ENCODE measurements around the gene ADGRF3.
"Not testable (repeated sequence)": the region's sequence is repeated elsewhere in the genome, so short reads cannot be mapped to it uniquely, and the experiment has no call there.

ADGRF3 gene

GRCh38 chr2:26316845-26317244 is 29.7 kb downstream of the ADGRF3 start:
- no peak for DNase-seq (ENCODE audit: low read depth, low spot score)
- Histone ChIP-seq H3K36me3 (ENCODE audit: insufficient read depth, insufficient read length, low read length) (no peaks in the 10 kb centered on the region), H3K9ac (ENCODE audit: insufficient read length, low read depth) (no peak overlapping the region), H3K4me1 (ENCODE audit: insufficient read depth, insufficient read length) (no peaks in the 10 kb centered on the region), H3K4me3 (ENCODE audit: insufficient read length, low read depth) (no peak overlapping the region), H3K27me3 (ENCODE audit: insufficient read depth, insufficient read length) (no peaks in the 10 kb centered on the region), H3K9me3 (ENCODE audit: insufficient read depth, low read length) (no peaks in the 10 kb centered on the region)
- no peak for TF ChIP-seq SUZ12 (IDR thresholded peaks at IDR 0.05; ENCODE audit: extremely low read depth, insufficient read depth, insufficient read length)
- TF ChIP-seq ZNF274 (IDR thresholded peaks at IDR 0.05; ENCODE audit: low read depth, low read length): no peak
- TF ChIP-seq YY1 (IDR thresholded peaks at IDR 0.05; ENCODE audit: insufficient read depth, insufficient read length): no peak

DNA sequence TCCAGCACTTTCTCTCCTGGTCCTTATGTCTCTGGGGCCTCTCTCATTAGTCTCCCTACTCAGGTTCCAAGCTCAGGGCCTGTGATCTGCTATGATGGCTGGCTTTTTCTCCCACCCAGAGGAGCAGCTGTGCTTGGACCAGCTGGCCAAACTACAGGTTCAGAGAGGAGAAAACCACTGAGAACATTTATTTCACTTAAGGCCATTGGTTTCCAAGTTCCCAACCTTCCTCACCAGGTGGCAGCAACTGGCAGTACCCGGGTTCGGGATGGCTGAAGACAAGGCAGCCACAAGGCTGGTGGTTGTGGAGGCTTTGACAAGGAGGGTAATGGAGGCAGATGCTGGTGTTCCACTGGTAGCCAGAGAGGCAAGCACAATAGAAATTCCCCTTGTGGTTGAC is 30.5 kb downstream of the ADGRF3 start:
- TF ChIP-seq YY1 (IDR thresholded peaks at IDR 0.05; ENCODE audit: insufficient read depth, insufficient read length) (no peak), ZNF274 (IDR thresholded peaks at IDR 0.05; ENCODE audit: low read depth, low read length) (no peak), SUZ12 (IDR thresholded peaks at IDR 0.05; ENCODE audit: extremely low read depth, insufficient read depth, insufficient read length) (no peak)
- Histone ChIP-seq H3K4me3 (ENCODE audit: insufficient read length, low read depth) (no peak overlapping the region), H3K27me3 (ENCODE audit: insufficient read depth, insufficient read length) (no peaks in the 10 kb centered on the region), H3K4me1 (ENCODE audit: insufficient read depth, insufficient read length) (no peaks in the 10 kb centered on the region), H3K36me3 (ENCODE audit: insufficient read depth, insufficient read length, low read length) (no peaks in the 10 kb centered on the region), H3K9me3 (ENCODE audit: insufficient read depth, low read length) (no peaks in the 10 kb centered on the region), H3K9ac (ENCODE audit: insufficient read length, low read depth) (no peak overlapping the region)
- DNase-seq (ENCODE audit: low read depth, low spot score): no peak

GRCh38 chr2:26314243-26314642 is 32.3 kb downstream of the ADGRF3 start:
- no peak for DNase-seq (ENCODE audit: low read depth, low spot score)
- no peak for TF ChIP-seq YY1 (IDR thresholded peaks at IDR 0.05; ENCODE audit: insufficient read depth, insufficient read length)
- no peak for TF ChIP-seq SUZ12 (IDR thresholded peaks at IDR 0.05; ENCODE audit: extremely low read depth, insufficient read depth, insufficient read length)
- TF ChIP-seq ZNF274 (IDR thresholded peaks at IDR 0.05; ENCODE audit: low read depth, low read length): no peak
- H3K36me3 ChIP-seq (ENCODE audit: insufficient read depth, insufficient read length, low read length): no peaks in the 10 kb centered on the region
- no peaks in the 10 kb centered on the region for H3K4me1 ChIP-seq (ENCODE audit: insufficient read depth, insufficient read length)
- no peak overlapping the region for H3K9ac ChIP-seq (ENCODE audit: insufficient read length, low read depth)
- no peaks in the 10 kb centered on the region for H3K27me3 ChIP-seq (ENCODE audit: insufficient read depth, insufficient read length)
- no peaks in the 10 kb centered on the region for H3K9me3 ChIP-seq (ENCODE audit: insufficient read depth, low read length)
- no peak overlapping the region for H3K4me3 ChIP-seq (ENCODE audit: insufficient read length, low read depth)

DNA sequence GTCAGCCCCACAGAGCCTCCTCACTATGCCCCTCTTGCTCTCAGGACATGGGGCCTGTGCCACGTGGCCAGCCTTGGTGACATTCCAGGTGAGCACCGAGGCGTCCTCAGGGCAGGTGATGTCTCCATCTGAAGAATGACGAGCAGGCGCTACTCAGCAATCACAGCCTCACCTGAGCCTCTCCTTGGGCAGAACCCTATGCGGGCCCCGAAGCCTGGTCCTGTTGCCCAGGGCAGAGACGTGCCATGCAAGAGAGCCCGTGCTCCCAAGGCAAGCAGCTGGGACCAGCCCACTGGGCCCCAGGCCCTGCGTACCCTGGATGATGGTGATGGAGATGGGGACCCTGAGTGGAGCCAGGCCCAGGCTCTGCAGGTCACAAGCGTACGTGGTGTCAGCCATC is 33.1 kb downstream of the ADGRF3 start:
- no peak for DNase-seq (ENCODE audit: low read depth, low spot score)
- Histone ChIP-seq H3K4me3 (ENCODE audit: insufficient read length, low read depth) (no peak overlapping the region), H3K4me1 (ENCODE audit: insufficient read depth, insufficient read length) (no peaks in the 10 kb centered on the region), H3K27me3 (ENCODE audit: insufficient read depth, insufficient read length) (no peaks in the 10 kb centered on the region), H3K9ac (ENCODE audit: insufficient read length, low read depth) (no peak overlapping the region), H3K9me3 (ENCODE audit: insufficient read depth, low read length) (no peaks in the 10 kb centered on the region), H3K36me3 (ENCODE audit: insufficient read depth, insufficient read length, low read length) (no peaks in the 10 kb centered on the region)
- TF ChIP-seq YY1 (IDR thresholded peaks at IDR 0.05; ENCODE audit: insufficient read depth, insufficient read length) (no peak), ZNF274 (IDR thresholded peaks at IDR 0.05; ENCODE audit: low read depth, low read length) (no peak), SUZ12 (IDR thresholded peaks at IDR 0.05; ENCODE audit: extremely low read depth, insufficient read depth, insufficient read length) (no peak)

GRCh38 chr2:26312471-26312870 is 34.1 kb downstream of the ADGRF3 start:
- Histone ChIP-seq H3K9me3 (ENCODE audit: insufficient read depth, low read length) (no peaks in the 10 kb centered on the region), H3K4me3 (ENCODE audit: insufficient read length, low read depth) (no peak overlapping the region), H3K9ac (ENCODE audit: insufficient read length, low read depth) (no peak overlapping the region), H3K27me3 (ENCODE audit: insufficient read depth, insufficient read length) (no peaks in the 10 kb centered on the region), H3K36me3 (ENCODE audit: insufficient read depth, insufficient read length, low read length) (no peaks in the 10 kb centered on the region), H3K4me1 (ENCODE audit: insufficient read depth, insufficient read length) (no peaks in the 10 kb centered on the region)
- DNase-seq (ENCODE audit: low read depth, low spot score): no peak
- no peak for TF ChIP-seq SUZ12 (IDR thresholded peaks at IDR 0.05; ENCODE audit: extremely low read depth, insufficient read depth, insufficient read length)
- no peak for TF ChIP-seq ZNF274 (IDR thresholded peaks at IDR 0.05; ENCODE audit: low read depth, low read length)
- no peak for TF ChIP-seq YY1 (IDR thresholded peaks at IDR 0.05; ENCODE audit: insufficient read depth, insufficient read length)

DNA sequence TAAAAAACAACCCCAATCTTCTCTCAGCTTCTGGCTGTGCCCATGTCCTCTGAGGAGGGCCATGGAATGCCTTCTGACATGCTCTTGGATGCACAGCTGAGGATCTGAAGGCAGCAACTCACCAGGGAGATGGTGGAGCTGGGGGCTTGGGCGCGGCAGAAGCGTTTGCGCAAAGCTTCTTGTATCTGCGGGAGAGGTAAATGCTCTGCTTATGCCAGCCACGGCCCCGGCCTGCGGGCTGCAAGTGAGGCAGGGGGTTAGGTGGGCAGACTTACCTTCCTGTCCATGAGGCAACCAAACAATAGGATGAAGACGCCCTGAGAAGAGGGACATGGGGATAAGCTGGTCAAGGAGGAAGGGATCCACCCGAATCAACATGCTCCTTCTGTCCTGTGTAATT is 36.7 kb downstream of the ADGRF3 start:
- Histone ChIP-seq H3K27me3 (ENCODE audit: insufficient read depth, insufficient read length) (no peaks in the 10 kb centered on the region), H3K9me3 (ENCODE audit: insufficient read depth, low read length) (no peaks in the 10 kb centered on the region), H3K9ac (ENCODE audit: insufficient read length, low read depth) (no peak overlapping the region), H3K36me3 (ENCODE audit: insufficient read depth, insufficient read length, low read length) (no peaks in the 10 kb centered on the region), H3K4me1 (ENCODE audit: insufficient read depth, insufficient read length) (peaks cover 3% of the 10 kb centered on the region), H3K4me3 (ENCODE audit: insufficient read length, low read depth) (no peak overlapping the region)
- no peak for DNase-seq (ENCODE audit: low read depth, low spot score)
- TF ChIP-seq SUZ12 (IDR thresholded peaks at IDR 0.05; ENCODE audit: extremely low read depth, insufficient read depth, insufficient read length) (no peak), YY1 (IDR thresholded peaks at IDR 0.05; ENCODE audit: insufficient read depth, insufficient read length) (no peak), ZNF274 (IDR thresholded peaks at IDR 0.05; ENCODE audit: low read depth, low read length) (no peak)

GRCh38 chr2:26305540-26305939 is 41.0 kb downstream of the ADGRF3 start:
- TF ChIP-seq SUZ12 (IDR thresholded peaks at IDR 0.05; ENCODE audit: extremely low read depth, insufficient read depth, insufficient read length) (no peak), YY1 (IDR thresholded peaks at IDR 0.05; ENCODE audit: insufficient read depth, insufficient read length) (no peak), ZNF274 (IDR thresholded peaks at IDR 0.05; ENCODE audit: low read depth, low read length) (no peak)
- Histone ChIP-seq H3K4me3 (ENCODE audit: insufficient read length, low read depth) (no peak overlapping the region), H3K9ac (ENCODE audit: insufficient read length, low read depth) (no peak overlapping the region), H3K9me3 (ENCODE audit: insufficient read depth, low read length) (no peaks in the 10 kb centered on the region), H3K36me3 (ENCODE audit: insufficient read depth, insufficient read length, low read length) (no peaks in the 10 kb centered on the region), H3K27me3 (ENCODE audit: insufficient read depth, insufficient read length) (peaks cover 3% of the 10 kb centered on the region), H3K4me1 (ENCODE audit: insufficient read depth, insufficient read length) (peaks cover 3% of the 10 kb centered on the region)
- no peak for DNase-seq (ENCODE audit: low read depth, low spot score)

DNA sequence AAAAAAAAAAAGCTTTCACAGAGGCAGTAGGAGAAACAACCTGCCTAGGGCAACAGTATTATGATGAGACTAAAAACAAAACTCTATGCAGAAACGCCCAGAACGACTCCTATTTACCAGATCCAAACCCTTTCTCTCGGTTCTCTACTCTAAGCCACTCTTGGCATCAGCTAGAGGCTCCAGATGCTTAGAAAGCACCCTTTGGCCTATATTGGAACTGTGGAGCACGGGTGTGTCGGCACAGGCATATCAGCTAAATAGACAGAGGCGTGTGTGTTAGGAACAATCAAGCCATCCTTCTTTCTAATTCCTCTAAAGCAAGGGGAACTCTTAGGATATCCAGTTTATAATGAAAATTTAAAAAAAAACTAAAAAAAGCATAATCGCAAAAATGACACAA is 41.5 kb downstream of the ADGRF3 start:
- H3K4me3 ChIP-seq (ENCODE audit: insufficient read length, low read depth); DNase-seq (ENCODE audit: low read depth, low spot score); H3K9me3 ChIP-seq (ENCODE audit: insufficient read depth, low read length); H3K36me3 ChIP-seq (ENCODE audit: insufficient read depth, insufficient read length, low read length); H3K4me1 ChIP-seq (ENCODE audit: insufficient read depth, insufficient read length); H3K27me3 ChIP-seq (ENCODE audit: insufficient read depth, insufficient read length); H3K9ac ChIP-seq (ENCODE audit: insufficient read length, low read depth): not testable (repeated sequence)
